Measurements from ENCODE around the gene NT5C.

NT5C gene

DNA sequence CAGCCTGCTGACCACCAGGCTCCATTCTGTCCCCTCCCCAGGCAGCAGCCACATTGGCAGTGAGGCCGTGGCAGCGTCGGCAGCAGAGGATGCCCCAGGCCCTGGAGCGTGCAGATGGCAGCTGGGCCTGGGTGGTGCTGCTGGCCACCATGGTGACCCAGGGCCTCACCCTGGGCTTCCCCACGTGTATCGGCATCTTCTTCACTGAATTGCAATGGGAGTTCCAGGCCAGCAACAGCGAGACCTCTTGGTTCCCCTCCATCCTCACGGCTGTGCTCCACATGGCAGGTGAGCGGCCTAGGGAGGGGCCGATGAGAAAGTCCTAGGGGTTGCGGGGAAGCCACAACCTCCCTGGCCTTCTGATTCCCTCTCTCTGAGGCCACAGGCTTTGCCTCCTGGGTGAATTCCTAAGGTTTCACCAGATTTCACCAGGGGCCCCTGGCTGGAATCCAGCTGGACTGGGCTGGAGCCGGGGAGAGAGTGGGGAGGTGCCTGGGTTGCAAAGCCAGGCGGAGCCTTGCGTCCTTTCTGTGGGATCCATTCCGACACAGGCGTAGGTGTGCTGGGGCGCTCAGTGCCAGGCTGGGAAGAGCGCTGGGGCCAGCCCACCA is 37.9 kb downstream of the NT5C start:
- no peak for DNase-seq (ENCODE audit: low read depth in 3 of 3)

DNA sequence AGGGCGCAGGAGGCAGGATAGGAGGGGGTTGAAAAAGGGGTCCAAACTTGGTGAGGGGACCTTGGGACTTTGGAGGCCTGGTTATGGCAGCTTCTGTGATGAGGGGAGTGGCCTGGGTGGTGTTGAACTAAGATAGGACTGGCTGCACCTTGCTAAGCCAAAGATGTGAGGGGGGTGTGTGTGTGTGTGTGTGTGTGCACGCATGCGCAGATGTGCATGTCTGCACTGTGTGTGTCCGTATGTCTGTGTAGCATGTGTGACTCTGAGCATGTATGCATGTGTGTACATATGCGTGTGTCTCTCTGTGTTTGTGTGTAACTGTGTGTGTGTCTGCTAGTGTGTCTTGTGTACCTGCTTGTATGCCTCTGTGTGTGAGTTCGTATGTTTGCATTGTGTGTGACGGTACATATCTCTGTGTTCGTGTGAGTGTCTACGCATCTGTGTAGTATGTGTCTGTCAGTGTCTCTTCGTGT is 39.7 kb downstream of the NT5C start:
- DNase-seq (ENCODE audit: low read depth in 3 of 3), result no peak

DNA sequence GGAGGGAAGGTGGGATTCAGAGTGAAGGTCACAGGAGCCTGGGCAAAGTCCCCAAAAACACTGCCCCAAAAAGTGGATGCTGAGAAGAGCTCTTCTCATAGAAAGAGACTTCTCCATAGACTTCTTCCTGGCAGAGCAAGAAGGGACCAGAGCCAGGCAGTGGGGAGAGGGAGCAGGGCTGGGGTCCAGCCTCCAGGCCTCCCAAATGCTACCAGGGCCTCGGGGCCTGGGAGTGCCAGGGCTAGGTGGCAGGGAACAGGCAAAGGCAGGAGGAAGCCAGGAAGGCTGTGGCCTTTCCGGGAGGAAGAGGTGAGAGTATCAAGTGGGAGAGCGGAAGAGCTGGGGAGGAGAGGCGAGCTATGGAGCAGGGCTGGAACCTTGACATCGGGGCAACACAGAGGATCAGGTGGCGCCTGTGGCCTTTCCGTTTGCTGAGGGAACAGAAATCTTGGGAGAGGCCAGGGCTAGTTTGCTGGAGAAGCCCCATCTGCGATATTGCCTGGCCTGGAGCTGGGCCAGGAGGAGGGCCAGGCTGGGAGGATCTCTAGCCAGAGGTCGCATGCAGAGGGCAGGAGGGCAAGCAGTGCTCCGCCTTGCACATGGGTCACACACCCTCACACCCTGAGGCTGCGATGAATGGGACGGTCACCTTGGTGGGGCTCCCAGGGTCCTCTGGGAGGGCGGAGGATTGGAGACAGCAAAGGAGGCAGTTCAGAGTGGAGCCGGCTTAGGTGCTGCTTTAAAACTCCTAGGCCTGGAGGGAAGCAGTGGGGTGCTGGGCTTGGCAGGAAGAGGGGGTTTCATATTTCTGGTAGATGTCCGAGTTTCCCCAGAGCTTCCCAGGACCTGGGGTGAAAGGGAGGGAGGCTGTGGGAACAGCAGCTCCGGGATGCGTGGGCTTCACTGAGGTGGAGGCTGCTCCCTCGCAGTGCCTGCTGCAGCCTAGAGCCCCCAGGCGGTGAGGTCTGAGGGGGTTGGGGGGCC is 40.4 kb downstream of the NT5C start:
- DNase-seq (ENCODE audit: low read depth in 3 of 3), result no peak

DNA sequence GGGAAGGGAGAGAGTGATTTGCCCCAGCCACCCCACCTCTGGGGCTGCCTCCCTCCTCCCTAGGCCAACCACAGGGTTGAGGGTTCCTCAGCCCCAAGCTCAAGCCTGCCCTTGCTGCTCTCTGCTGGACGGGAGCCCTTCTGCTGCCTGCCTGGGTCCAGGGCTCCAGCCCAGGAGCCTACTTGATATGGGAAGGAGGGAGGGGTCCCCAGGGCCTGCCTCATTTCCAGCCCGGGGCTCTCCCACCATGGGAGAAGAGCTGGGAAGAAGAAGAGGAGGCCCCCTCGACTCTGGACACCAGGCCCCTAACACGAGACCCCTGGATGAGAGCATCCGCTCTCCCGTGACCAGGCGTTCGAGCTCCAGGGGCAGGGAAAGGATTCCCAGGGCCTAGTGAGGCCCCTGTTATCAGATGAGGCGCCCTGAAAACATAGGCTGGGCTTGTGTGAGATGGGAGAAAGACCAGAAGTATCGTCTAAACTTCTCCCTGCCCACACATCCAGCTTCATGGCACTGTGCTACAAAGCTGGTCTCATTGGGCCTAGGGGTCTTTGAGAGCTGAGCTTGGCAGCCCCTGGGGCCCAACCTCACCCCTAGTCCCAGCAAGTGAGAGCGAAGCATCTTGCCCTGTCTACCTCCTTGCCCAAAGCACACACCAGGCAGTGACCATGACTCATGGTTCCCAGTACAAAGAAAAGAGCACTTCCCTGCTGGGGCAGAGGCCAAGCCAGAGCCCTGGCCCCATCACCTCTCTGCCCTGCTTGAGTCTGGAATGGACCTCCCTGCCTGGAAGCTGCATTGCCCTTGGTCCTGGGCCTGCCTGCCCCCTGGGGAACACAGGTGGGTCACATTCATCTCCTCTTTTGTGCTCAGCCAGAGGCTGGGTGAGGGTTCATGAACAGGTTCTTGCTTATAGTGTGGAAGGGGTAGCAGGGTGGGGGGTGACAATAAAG is 42.8 kb downstream of the NT5C start:
- no peak for DNase-seq (ENCODE audit: low read depth in 3 of 3)

DNA sequence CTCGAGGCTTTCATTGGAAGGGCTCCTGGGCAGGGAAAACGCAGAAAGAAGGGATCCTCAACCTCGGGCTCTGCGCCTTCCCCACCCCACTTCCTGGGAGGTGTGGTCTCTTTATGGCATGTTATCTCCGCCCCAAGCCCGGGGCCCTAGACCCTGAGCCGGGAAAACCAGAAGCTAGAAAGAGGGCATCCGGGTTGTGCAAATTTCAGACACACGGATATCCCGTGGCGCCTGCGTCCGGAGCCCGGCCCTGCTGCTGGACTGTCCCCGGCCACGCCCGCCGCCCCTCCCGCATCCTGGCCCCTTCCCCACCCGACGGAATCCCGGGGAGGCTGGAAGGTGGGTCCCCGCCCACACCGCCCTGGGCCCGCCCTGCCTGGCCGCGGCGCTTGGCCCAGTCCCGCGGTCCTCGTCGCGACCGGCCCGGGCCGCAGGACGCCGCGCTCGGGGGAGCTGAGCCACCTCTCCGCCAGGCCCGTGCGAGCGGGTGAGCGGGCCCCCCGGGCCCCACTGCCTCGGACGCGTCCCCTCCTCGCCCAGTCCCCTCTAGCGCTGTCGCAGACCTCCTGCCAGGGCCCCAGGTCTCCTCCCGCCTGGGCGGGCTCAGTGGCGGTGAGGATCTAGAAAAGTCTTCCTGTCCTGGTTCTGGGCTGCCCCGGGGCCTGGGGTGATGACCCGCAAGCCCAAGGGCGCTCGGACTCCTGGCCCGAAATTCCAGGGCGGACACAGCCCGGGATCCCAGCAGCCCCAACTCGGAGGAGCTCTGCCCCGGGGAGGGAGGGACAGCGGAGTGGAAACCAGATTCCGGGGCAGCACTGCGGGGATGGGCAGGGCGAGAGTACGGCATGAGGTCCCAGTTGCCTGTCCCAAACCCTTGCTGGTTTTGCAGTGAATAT is 43.7 kb downstream of the NT5C start, which contains the start of gene SLC16A5:
TSS of gene SLC16A5 (plus strand) at position 397 of the 896 bp plus-strand sequence. CDS start 5,683 bp downstream, outside the sequence.
- no peak for DNase-seq (ENCODE audit: low read depth in 3 of 3)

DNA sequence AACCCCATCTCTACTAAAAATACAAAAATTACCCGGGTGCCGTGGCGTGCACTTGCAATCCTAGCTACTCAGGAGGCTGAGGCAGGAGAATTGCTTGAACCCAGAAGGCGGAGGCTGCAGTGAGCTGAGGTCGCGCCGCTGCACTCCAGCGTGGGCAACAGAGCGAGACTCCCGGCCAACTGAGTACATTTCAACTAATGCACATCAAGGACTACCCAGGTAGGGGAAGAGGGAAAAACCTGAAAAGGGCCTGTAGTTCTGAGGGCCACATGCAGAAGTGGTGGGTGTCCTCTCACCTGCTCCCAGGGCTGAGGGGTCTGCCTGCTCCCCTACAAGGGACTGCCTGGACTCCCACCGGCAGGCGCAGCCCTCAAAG is 44.4 kb downstream of the NT5C start:
- DNase-seq (ENCODE audit: low read depth in 3 of 3), result no peak

DNA sequence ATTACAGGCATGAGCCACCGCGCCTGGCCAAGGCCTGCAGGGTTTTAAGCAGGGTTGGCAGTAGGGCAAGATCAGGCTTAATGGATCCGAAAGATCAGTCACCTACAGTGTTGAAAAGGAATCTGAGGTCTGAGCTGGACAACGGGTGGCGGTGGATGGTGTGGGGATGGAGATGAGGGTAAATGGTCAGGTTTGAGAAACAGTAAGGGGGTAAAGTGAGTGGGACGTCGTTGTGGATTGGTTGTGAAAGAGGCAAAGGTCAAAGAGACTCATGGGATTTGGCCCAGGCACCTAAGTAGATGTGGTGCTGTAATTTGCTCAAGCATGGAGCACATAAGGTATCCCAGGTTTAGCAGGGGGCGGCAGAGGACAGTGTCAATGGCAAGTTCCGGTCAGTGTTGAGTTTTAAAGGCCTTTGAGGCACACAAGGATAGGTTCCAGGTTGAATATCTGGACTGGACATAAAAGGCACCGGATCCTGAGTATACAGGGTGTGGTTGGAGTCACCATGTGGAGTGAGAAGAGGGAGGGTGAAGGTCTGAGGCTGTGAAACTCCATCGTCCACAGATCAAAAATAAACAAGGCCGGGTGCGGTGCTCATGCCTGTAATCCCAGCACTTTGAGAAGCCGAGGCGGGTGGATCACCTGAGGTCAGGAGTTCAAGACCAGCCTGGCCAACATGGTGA is 44.9 kb downstream of the NT5C start:
- no peak for DNase-seq (ENCODE audit: low read depth in 3 of 3)

DNA sequence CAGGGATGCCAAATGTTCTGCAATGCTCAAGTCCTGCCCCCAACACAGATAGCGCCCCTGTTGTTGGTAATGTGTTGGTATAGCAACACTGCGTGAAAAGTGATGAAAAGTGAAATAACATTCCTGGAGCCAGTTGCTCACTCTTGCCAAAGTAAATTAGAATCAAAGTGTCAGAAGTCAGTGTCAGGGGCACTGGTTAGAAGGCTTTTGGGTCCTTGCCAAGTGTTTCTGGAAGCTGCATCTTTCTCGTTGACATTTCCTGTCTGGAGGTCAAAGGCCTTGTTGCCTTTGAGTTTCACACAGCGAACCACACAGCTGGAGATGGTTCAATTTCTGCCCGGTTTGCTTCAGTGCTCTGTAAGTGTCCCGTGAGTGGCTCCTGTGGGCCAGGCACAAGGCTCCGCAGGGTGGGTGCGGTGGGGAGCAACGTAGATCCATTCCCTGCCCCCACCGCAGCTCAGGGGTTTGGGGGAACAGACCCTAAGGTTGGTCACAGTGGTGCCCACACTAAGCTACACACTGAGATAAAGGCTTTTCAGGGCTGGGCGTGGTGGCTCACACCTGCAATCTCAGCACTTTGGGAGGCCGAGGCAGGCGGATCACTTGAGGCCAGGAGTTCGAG is 47.4 kb downstream of the NT5C start:
- DNase-seq (ENCODE audit: low read depth in 3 of 3), result no peak

DNA sequence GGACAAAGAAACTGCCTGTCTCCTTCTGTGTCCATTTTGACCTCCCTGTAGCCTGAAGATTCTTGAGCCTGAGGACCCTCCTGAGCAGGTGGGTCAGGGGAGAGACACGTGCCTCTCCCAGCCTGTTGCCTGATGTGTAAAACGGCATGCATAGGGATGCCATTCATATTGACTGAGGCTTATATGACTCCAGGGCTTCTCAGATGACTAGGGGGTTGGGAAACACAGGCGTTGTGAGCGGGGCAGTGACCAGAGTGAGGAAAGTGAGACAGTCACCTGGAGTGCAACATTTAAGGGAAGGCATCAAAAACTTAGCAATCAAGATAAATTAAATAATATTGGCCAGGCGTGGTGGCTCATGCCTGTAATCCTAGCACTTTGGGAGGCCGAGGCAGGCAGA is 48.9 kb downstream of the NT5C start:
- no peak for DNase-seq (ENCODE audit: low read depth in 3 of 3)

DNA sequence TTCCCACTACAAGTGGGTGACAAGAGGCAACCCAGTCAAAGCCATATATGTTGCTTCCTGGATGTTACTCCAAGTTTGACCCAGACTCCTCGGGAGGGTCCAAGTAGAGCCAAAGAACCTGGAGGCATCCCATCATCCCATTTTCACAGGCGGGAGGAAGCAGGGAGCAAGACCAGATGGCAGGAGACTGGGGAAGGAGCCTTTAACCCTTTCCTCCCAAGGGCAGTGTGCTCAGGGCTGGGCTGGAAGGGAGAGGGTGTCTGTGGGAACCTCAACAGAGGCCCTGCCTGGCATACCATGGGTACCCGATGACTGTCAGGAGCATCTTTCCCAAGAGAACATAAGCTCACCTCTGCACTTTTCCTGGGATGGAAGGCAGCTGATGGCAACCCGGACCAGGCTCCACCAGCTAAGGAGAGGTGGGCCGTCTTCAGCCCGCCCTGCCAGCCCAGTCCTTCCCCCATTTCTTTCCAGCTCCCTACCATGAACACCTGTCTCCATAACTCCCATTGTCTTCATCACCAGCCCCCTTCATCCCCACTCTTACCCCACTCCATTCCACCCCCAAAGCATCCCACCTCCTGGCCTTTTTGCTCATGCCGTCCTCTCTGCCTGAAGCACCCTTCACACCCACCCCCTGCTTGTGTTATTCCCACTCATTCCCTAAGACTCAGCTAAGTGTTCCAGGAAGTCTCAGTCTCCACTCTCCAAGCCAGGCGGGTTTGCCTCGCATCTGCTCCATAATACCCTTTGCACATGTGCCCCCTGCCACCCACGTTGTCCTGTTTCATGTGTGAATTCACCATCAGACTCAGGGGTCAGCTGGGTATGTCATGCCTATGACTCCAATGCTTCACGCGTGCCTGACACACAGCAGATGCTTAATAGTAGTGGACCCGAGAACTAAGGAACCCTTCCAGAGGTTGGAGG is 49.7 kb downstream of the NT5C start:
- no peak for DNase-seq (ENCODE audit: low read depth in 3 of 3)

Data from stimulated activated CD4-positive, alpha-beta T cell treated with anti-CD3 and anti-CD28 coated beads, TNF-alpha, amount 100 ng/mL, for 4 hours (primary cell).